Measurements from ENCODE around the gene RABGEF1. TPM values are rescaled to one million over a fixed set of nuclear protein-coding genes. Genes with fewer than 3 reads are reported as not detected.
A peak's percentile ranks its signal among the peaks of the same experiment; 100 is the strongest.
"Not testable (repeated sequence)": the region's sequence is repeated elsewhere in the genome, so short reads cannot be mapped to it uniquely, and the experiment has no call there.

The RABGEF1 gene
- total and polyA plus RNA-seq, 2 donors (not counting 1 experiment from before 2014, with no cell fraction given): 27.9 to 31.0 TPM

- Histone ChIP-seq H3K27ac (ENCODE audit: low read length in 2 of 2) (no peak overlapping the region), H3K79me2 (ENCODE audit: control insufficient read depth, insufficient read depth, low read length) (peaks cover 97% of the 10 kb centered on the region), H2AFZ (ENCODE audit: insufficient read depth, low read depth, low read length, poor library complexity, severe bottlenecking) (no peak overlapping the region), H3K4me3 (ENCODE audit: control extremely low read depth in 1 of 5, extremely low read depth in 1 of 5, insufficient read depth in 1 of 5, low read depth in 2 of 5, low read length in 4 of 5) (no peak overlapping the region), H3K9me3 (ENCODE audit: control extremely low read depth in 1 of 3, control insufficient read depth in 2 of 3, insufficient read depth in 1 of 3, low read length in 2 of 3) (no peaks in the 10 kb centered on the region), H3K4me1 (ENCODE audit: control insufficient read depth in 2 of 2, insufficient read depth in 2 of 2, low read length in 2 of 2) (peaks cover 13 to 21% of the 10 kb centered on the region in 2 donors), H3K27me3 (replicated peaks in 1 of 4; ENCODE audit: control extremely low read depth in 1 of 4, control insufficient read depth in 3 of 4, insufficient read depth in 4 of 4, low read length in 3 of 4) (no peaks in the 10 kb centered on the region), H3K9ac (ENCODE audit: low read length) (no peak overlapping the region), H3K36me3 (replicated peaks in 1 of 2; ENCODE audit: control extremely low read depth in 1 of 2, control insufficient read depth in 1 of 2, extremely low read depth in 1 of 2, insufficient read depth in 2 of 2, low read length in 1 of 2) (peaks cover 0 to 10% of the 10 kb centered on the region in 2 experiments), H3K4me2 (replicated peaks; ENCODE audit: low read depth, low read length, poor library complexity, severe bottlenecking) (no peak overlapping the region), H4K20me1 (ENCODE audit: control insufficient read depth, insufficient read depth, low read length, poor library complexity, severe bottlenecking) (peaks cover 59% of the 10 kb centered on the region)
- WGBS (ENCODE audit: insufficient coverage): 94% methylated on average over 2 of the region's 6 CpGs
- H3K4me3 Mint-ChIP-seq: no peak overlapping the region
- H3K27ac Mint-ChIP-seq: peak overlapping the region; percentile 15
- ChIA-PET POLR2A (no interaction called here), CTCF (no interaction called here)
- H3K4me1 Mint-ChIP-seq: peaks cover 39% of the 10 kb centered on the region
- DNase-seq: no peak
- no peaks in the 10 kb centered on the region for H3K9me3 Mint-ChIP-seq (ENCODE audit: insufficient read depth)
- ATAC-seq (ENCODE audit: low read depth): no peak
- no peaks in the 10 kb centered on the region for H3K27me3 Mint-ChIP-seq
- intact Hi-C loops (cut with micrococcal nuclease): loop anchor here (10.0 kb wide), 1 partner anchor 203 kb away; no protein-coding TSS in a partner anchor
- TF ChIP-seq CTCF (IDR thresholded peaks at IDR 0.05) (no peak), EZH2 (IDR thresholded peaks at IDR 0.05; ENCODE audit: borderline replicate concordance, insufficient read depth, low read depth, low read length, poor library complexity, severe bottlenecking) (no peak)
Observed at GRCh38 chr7:66757939-66758338, 17.4 kb downstream of the RABGEF1 start.

- H3K4me3 ChIP-seq (ENCODE audit: control extremely low read depth in 1 of 5, extremely low read depth in 1 of 5, insufficient read depth in 1 of 5, low read depth in 2 of 5, low read length in 4 of 5): no peak overlapping the region
- Mint-ChIP-seq H3K4me1 (peaks cover 44% of the 10 kb centered on the region), H3K27ac (peak overlapping the region; percentile 74), H3K9me3 (ENCODE audit: insufficient read depth) (peaks cover 2% of the 10 kb centered on the region), H3K4me3 (no peak overlapping the region), H3K27me3 (no peaks in the 10 kb centered on the region)
- WGBS (ENCODE audit: insufficient coverage): 100% methylated on average over 2 of the region's 9 CpGs
- peaks cover 68% of the 10 kb centered on the region for H4K20me1 ChIP-seq (ENCODE audit: control insufficient read depth, insufficient read depth, low read length, poor library complexity, severe bottlenecking)
- H3K4me1 ChIP-seq (ENCODE audit: control insufficient read depth in 2 of 2, insufficient read depth in 2 of 2, low read length in 2 of 2): peaks cover 16 to 23% of the 10 kb centered on the region in 2 donors
- peak overlapping the region; percentile 10 to 49 for H3K27ac ChIP-seq (ENCODE audit: low read length in 2 of 2)
- ATAC-seq (ENCODE audit: low read depth) (peak; percentile 51), DNase-seq (no peak)
- no peak overlapping the region for H3K4me2 ChIP-seq (replicated peaks; ENCODE audit: low read depth, low read length, poor library complexity, severe bottlenecking)
- H3K79me2 ChIP-seq (ENCODE audit: control insufficient read depth, insufficient read depth, low read length): peaks cover 97% of the 10 kb centered on the region
- H3K36me3 ChIP-seq (replicated peaks in 1 of 2; ENCODE audit: control extremely low read depth in 1 of 2, control insufficient read depth in 1 of 2, extremely low read depth in 1 of 2, insufficient read depth in 2 of 2, low read length in 1 of 2): peaks cover 0 to 10% of the 10 kb centered on the region in 2 experiments
- TF ChIP-seq CTCF (IDR thresholded peaks at IDR 0.05) (no peak), EZH2 (IDR thresholded peaks at IDR 0.05; ENCODE audit: borderline replicate concordance, insufficient read depth, low read depth, low read length, poor library complexity, severe bottlenecking) (no peak)
- H2AFZ ChIP-seq (ENCODE audit: insufficient read depth, low read depth, low read length, poor library complexity, severe bottlenecking): no peak overlapping the region
- POLR2A ChIA-PET: no interaction called here
- no peak overlapping the region for H3K9ac ChIP-seq (ENCODE audit: low read length)
- CTCF ChIA-PET: no interaction called here
- intact Hi-C loops (cut with micrococcal nuclease): loop anchor here (10.0 kb wide), 1 partner anchor 204 kb away; no protein-coding TSS in a partner anchor
- no peaks in the 10 kb centered on the region for H3K27me3 ChIP-seq (replicated peaks in 1 of 4; ENCODE audit: control extremely low read depth in 1 of 4, control insufficient read depth in 3 of 4, insufficient read depth in 4 of 4, low read length in 3 of 4)
- H3K9me3 ChIP-seq (ENCODE audit: control extremely low read depth in 1 of 3, control insufficient read depth in 2 of 3, insufficient read depth in 1 of 3, low read length in 2 of 3): peaks cover 0 to 4% (median 0%) of the 10 kb centered on the region in 3 donors
Observed at GRCh38 chr7:66758950-66759628, 18.6 kb downstream of the RABGEF1 start.

- H3K27me3 ChIP-seq (replicated peaks in 1 of 4; ENCODE audit: control extremely low read depth in 1 of 4, control insufficient read depth in 3 of 4, insufficient read depth in 4 of 4, low read length in 3 of 4); H3K4me3 Mint-ChIP-seq; H3K27me3 Mint-ChIP-seq; ATAC-seq (ENCODE audit: low read depth); DNase-seq; H3K36me3 ChIP-seq (replicated peaks in 1 of 2; ENCODE audit: control extremely low read depth in 1 of 2, control insufficient read depth in 1 of 2, extremely low read depth in 1 of 2, insufficient read depth in 2 of 2, low read length in 1 of 2); H3K27ac Mint-ChIP-seq; H3K9me3 Mint-ChIP-seq (ENCODE audit: insufficient read depth); CTCF ChIA-PET; POLR2A ChIA-PET; H3K27ac ChIP-seq (ENCODE audit: low read length in 2 of 2); H3K4me2 ChIP-seq (replicated peaks; ENCODE audit: low read depth, low read length, poor library complexity, severe bottlenecking); H3K4me3 ChIP-seq (ENCODE audit: control extremely low read depth in 1 of 5, extremely low read depth in 1 of 5, insufficient read depth in 1 of 5, low read depth in 2 of 5, low read length in 4 of 5); H3K9me3 ChIP-seq (ENCODE audit: control extremely low read depth in 1 of 3, control insufficient read depth in 2 of 3, insufficient read depth in 1 of 3, low read length in 2 of 3); intact Hi-C loops (cut with micrococcal nuclease); H3K9ac ChIP-seq (ENCODE audit: low read length); H2AFZ ChIP-seq (ENCODE audit: insufficient read depth, low read depth, low read length, poor library complexity, severe bottlenecking): not testable (repeated sequence)
- peaks cover 41% of the 10 kb centered on the region for H4K20me1 ChIP-seq (ENCODE audit: control insufficient read depth, insufficient read depth, low read length, poor library complexity, severe bottlenecking)
- H3K79me2 ChIP-seq (ENCODE audit: control insufficient read depth, insufficient read depth, low read length): peaks cover 98% of the 10 kb centered on the region
- peaks cover 29 to 38% of the 10 kb centered on the region in 2 donors for H3K4me1 ChIP-seq (ENCODE audit: control insufficient read depth in 2 of 2, insufficient read depth in 2 of 2, low read length in 2 of 2)
- 100% methylated on average over 2 of the region's 3 CpGs for WGBS (ENCODE audit: insufficient coverage)
- H3K4me1 Mint-ChIP-seq: peaks cover 60% of the 10 kb centered on the region
Observed at GRCh38 chr7:66763183-66763582, 22.6 kb downstream of the RABGEF1 start.
